ENCODE results near the gene TMEM117.
"Not testable (repeated sequence)": the region's sequence is repeated elsewhere in the genome, so short reads cannot be mapped to it uniquely, and the experiment has no call there.

TMEM117 gene

DNA sequence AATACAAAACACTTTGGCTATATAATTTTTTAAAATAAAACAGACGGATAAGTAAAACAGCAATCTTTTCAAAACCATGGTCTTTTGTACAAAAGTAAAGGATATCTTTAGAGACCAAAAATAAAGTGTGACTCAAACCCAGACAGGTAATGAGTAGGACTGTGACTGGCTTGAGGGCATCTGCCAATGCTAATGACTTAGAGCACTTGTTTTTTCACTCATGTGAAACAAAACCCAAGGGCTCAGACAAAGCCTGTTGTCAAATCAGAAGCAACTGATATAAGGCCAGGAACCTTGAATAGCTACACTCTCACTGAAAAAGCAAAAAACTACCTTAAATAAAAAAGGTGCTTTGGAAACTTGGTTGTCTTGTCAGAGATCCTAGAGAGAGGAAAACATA lies 357.4 kb downstream of the TMEM117 start:
- Histone ChIP-seq H3K4me3 (IDR thresholded peaks at IDR 0.05; ENCODE audit: insufficient read depth, low read depth, low read length) (no peak overlapping the region), H3K27me3 (ENCODE audit: insufficient read depth, low read depth) (no peaks in the 10 kb centered on the region), H2AFZ (ENCODE audit: low read depth) (no peak overlapping the region), H3K4me2 (no peak overlapping the region), H3K79me2 (ENCODE audit: insufficient read depth, low read depth) (no peaks in the 10 kb centered on the region), H4K20me1 (ENCODE audit: insufficient read depth) (no peaks in the 10 kb centered on the region), H3K27ac (no peak overlapping the region), H3K36me3 (ENCODE audit: insufficient read depth) (no peaks in the 10 kb centered on the region), H3K4me1 (ENCODE audit: low read depth, poor library complexity, severe bottlenecking) (no peaks in the 10 kb centered on the region), H3K9ac (no peak overlapping the region)
- TF ChIP-seq, protein P1, sequence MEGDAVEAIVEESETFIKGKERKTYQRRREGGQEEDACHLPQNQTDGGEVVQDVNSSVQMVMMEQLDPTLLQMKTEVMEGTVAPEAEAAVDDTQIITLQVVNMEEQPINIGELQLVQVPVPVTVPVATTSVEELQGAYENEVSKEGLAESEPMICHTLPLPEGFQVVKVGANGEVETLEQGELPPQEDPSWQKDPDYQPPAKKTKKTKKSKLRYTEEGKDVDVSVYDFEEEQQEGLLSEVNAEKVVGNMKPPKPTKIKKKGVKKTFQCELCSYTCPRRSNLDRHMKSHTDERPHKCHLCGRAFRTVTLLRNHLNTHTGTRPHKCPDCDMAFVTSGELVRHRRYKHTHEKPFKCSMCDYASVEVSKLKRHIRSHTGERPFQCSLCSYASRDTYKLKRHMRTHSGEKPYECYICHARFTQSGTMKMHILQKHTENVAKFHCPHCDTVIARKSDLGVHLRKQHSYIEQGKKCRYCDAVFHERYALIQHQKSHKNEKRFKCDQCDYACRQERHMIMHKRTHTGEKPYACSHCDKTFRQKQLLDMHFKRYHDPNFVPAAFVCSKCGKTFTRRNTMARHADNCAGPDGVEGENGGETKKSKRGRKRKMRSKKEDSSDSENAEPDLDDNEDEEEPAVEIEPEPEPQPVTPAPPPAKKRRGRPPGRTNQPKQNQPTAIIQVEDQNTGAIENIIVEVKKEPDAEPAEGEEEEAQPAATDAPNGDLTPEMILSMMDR (conservative IDR thresholded peaks at IDR 0.05; ENCODE audit: low read depth, low read length) = no peak

GRCh38 chr12:44195719-44196118 lies 359.8 kb downstream of the TMEM117 start:
- not testable (repeated sequence) for H3K36me3 ChIP-seq (ENCODE audit: insufficient read depth); H3K79me2 ChIP-seq (ENCODE audit: insufficient read depth, low read depth); H2AFZ ChIP-seq (ENCODE audit: low read depth); H3K27me3 ChIP-seq (ENCODE audit: insufficient read depth, low read depth); H4K20me1 ChIP-seq (ENCODE audit: insufficient read depth); H3K27ac ChIP-seq; H3K4me3 ChIP-seq (IDR thresholded peaks at IDR 0.05; ENCODE audit: insufficient read depth, low read depth, low read length); H3K9ac ChIP-seq; H3K4me2 ChIP-seq; H3K4me1 ChIP-seq (ENCODE audit: low read depth, poor library complexity, severe bottlenecking)

DNA sequence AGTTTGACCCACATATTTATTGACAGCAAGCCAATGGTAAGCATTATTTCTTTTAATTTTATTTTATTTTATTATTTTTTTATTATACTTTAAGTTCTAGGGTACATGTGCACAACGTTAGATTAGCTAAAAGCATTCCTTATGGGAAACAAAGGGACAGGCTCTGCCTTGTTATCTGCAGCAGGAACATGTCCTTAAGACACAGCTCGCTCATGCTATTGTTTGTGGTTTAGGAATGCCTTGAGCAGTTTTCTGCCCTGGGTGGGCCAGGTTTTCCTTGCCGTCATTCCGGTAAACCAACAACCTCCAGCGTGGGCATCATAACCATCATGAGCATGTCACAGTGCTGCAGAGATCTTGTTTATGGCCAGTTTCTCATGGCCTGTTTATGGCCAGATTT lies 370.2 kb downstream of the TMEM117 start:
- no peaks in the 10 kb centered on the region for H4K20me1 ChIP-seq (ENCODE audit: insufficient read depth)
- H3K27ac ChIP-seq = no peak overlapping the region
- no peaks in the 10 kb centered on the region for H3K4me1 ChIP-seq (ENCODE audit: low read depth, poor library complexity, severe bottlenecking)
- H3K79me2 ChIP-seq (ENCODE audit: insufficient read depth, low read depth) = no peaks in the 10 kb centered on the region
- H3K36me3 ChIP-seq (ENCODE audit: insufficient read depth) = no peaks in the 10 kb centered on the region
- H3K9ac ChIP-seq = no peak overlapping the region
- no peaks in the 10 kb centered on the region for H3K27me3 ChIP-seq (ENCODE audit: insufficient read depth, low read depth)
- no peak overlapping the region for H3K4me2 ChIP-seq
- TF ChIP-seq, protein P1 (conservative IDR thresholded peaks at IDR 0.05; ENCODE audit: low read depth, low read length) = no peak
- no peak overlapping the region for H2AFZ ChIP-seq (ENCODE audit: low read depth)
- H3K4me3 ChIP-seq (IDR thresholded peaks at IDR 0.05; ENCODE audit: insufficient read depth, low read depth, low read length) = no peak overlapping the region

DNA sequence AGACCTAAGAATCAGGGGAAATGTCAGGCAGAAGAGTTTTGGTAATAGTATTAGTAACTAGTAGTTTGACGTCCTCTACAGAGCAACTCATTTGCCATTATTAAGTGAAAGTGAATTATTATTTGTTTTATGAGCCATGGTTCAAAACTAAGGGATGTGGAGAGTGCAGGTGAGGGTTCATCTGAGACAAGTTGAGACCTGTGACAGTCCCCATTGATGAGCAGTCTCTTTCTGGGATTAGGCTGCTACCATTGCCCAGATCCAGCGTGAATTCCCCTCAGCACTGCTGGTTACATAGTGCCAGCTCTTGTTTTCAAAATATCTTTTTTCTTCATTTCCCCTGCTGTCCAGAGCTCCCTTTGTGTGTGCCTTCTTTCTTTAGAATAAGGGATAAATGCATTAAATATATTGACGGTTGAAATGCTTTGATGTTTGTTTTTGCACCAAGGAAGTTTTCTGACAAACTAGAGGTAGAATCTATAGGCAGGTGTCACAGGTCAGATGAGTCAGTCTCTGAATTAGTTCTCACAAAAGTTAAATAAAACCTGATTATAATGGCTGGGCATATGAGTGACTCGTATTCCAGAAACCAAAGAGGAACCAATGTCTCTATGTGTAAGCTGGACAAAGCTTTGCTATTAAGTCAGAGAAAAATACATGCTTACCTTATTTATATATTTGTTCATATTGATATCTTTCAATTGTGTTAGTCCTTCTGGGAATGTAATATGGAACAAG lies 381.4 kb downstream of the TMEM117 start:
- Histone ChIP-seq H3K9ac (no peak overlapping the region), H3K4me2 (no peak overlapping the region), H3K36me3 (ENCODE audit: insufficient read depth) (no peaks in the 10 kb centered on the region), H3K79me2 (ENCODE audit: insufficient read depth, low read depth) (no peaks in the 10 kb centered on the region), H3K27me3 (ENCODE audit: insufficient read depth, low read depth) (no peaks in the 10 kb centered on the region), H3K27ac (no peak overlapping the region), H3K4me3 (IDR thresholded peaks at IDR 0.05; ENCODE audit: insufficient read depth, low read depth, low read length) (no peak overlapping the region), H4K20me1 (ENCODE audit: insufficient read depth) (no peaks in the 10 kb centered on the region), H2AFZ (ENCODE audit: low read depth) (no peak overlapping the region), H3K4me1 (ENCODE audit: low read depth, poor library complexity, severe bottlenecking) (no peaks in the 10 kb centered on the region)
- TF ChIP-seq, protein P1 (conservative IDR thresholded peaks at IDR 0.05; ENCODE audit: low read depth, low read length) = no peak

GRCh38 chr12:44223736-44224135 lies 387.9 kb downstream of the TMEM117 start:
- H3K4me2 ChIP-seq = no peak overlapping the region
- TF ChIP-seq, protein P1 (conservative IDR thresholded peaks at IDR 0.05; ENCODE audit: low read depth, low read length) = no peak
- no peak overlapping the region for H3K27ac ChIP-seq

More at GRCh38 chr12:44223736-44224135, 387.9 kb downstream of the TMEM117 start:
- no peak overlapping the region for H2AFZ ChIP-seq (ENCODE audit: low read depth)
- no peak overlapping the region for H3K4me3 ChIP-seq (IDR thresholded peaks at IDR 0.05; ENCODE audit: insufficient read depth, low read depth, low read length)
- no peaks in the 10 kb centered on the region for H3K79me2 ChIP-seq (ENCODE audit: insufficient read depth, low read depth)
- H4K20me1 ChIP-seq (ENCODE audit: insufficient read depth) = no peaks in the 10 kb centered on the region
- no peaks in the 10 kb centered on the region for H3K4me1 ChIP-seq (ENCODE audit: low read depth, poor library complexity, severe bottlenecking)
- H3K27me3 ChIP-seq (ENCODE audit: insufficient read depth, low read depth) = no peaks in the 10 kb centered on the region
- H3K36me3 ChIP-seq (ENCODE audit: insufficient read depth) = no peaks in the 10 kb centered on the region
- H3K9ac ChIP-seq = no peak overlapping the region
